ENCODE data around the gene CADPS. TPM values are rescaled to one million over a fixed set of nuclear protein-coding genes. Genes with fewer than 3 reads are reported as not detected.

Gene CADPS
- total RNA-seq, 1 experiment from 2014 or later, result not detected

DNA sequence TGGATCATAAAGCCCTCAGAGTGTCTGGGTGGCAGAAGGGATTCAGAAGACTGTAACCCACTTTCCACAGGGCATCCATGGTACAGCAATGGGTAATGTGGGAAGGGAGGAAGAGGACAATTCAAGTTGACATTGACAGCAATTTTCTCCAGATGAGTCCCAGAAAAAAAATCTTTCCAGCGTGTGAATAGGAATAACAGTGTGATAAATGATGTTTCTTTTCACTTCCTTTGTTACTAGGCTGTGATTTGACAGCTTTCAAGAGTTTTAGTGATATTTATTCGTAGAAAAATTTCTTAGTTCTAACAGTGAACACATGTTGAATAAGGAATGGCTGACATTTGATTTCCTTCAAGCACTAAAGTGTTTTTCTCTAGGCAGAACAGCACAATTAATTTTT, 186.4 kb downstream of the CADPS start:
- H3K27ac Mint-ChIP-seq (ENCODE audit: unreplicated experiment), result no peak overlapping the region
- H3K9me3 Mint-ChIP-seq (ENCODE audit: low read depth, unreplicated experiment), result no peaks in the 10 kb centered on the region
- no peak for DNase-seq
- H3K4me3 Mint-ChIP-seq (ENCODE audit: low read depth, unreplicated experiment), result no peak overlapping the region
- intact Hi-C loops (cut with micrococcal nuclease; ENCODE audit: unreplicated experiment), result no loop called here
- no peaks in the 10 kb centered on the region for H3K36me3 Mint-ChIP-seq (ENCODE audit: insufficient read depth, unreplicated experiment)
- no peaks in the 10 kb centered on the region for H3K4me1 Mint-ChIP-seq (ENCODE audit: low read depth, unreplicated experiment)
- peaks cover 36% of the 10 kb centered on the region for H3K27me3 Mint-ChIP-seq (ENCODE audit: unreplicated experiment)
- TF ChIP-seq, protein P1, sequence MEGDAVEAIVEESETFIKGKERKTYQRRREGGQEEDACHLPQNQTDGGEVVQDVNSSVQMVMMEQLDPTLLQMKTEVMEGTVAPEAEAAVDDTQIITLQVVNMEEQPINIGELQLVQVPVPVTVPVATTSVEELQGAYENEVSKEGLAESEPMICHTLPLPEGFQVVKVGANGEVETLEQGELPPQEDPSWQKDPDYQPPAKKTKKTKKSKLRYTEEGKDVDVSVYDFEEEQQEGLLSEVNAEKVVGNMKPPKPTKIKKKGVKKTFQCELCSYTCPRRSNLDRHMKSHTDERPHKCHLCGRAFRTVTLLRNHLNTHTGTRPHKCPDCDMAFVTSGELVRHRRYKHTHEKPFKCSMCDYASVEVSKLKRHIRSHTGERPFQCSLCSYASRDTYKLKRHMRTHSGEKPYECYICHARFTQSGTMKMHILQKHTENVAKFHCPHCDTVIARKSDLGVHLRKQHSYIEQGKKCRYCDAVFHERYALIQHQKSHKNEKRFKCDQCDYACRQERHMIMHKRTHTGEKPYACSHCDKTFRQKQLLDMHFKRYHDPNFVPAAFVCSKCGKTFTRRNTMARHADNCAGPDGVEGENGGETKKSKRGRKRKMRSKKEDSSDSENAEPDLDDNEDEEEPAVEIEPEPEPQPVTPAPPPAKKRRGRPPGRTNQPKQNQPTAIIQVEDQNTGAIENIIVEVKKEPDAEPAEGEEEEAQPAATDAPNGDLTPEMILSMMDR (IDR thresholded peaks at IDR 0.05; ENCODE audit: unreplicated experiment), result no peak
- CTCF ChIA-PET, result interaction anchor here (1.0 kb wide), 1 partner anchor 9 kb away, joined by 3 read pairs; no protein-coding TSS in a partner anchor
- no TSS peak for BruUV-seq (replicated peaks)

DNA sequence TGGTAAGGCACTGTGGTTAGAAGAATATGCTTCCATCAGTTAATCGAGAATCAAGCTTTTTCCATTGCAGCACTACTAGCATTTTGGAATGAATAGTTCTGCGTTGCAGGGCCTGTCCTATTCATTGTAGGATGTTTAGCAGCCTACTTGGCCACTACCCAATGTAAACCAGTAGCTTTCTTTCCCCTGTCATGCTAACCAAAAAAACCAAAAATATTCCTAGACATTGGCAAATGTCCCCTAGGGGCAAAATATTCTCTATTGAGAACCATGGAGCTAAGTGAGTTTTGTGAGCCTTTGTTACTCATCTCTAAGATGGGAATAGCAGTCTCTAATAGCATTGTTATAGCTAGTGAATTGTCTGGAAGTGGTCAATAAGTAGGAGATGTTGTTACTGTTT, 187.2 kb downstream of the CADPS start:
- no peaks in the 10 kb centered on the region for H3K36me3 Mint-ChIP-seq (ENCODE audit: insufficient read depth, unreplicated experiment)
- CTCF ChIA-PET, result interaction anchor here (0.7 to 1.0 kb wide), 2 partner anchors 8 to 73 kb away, joined by 3 to 5 read pairs; no protein-coding TSS in a partner anchor

DNA sequence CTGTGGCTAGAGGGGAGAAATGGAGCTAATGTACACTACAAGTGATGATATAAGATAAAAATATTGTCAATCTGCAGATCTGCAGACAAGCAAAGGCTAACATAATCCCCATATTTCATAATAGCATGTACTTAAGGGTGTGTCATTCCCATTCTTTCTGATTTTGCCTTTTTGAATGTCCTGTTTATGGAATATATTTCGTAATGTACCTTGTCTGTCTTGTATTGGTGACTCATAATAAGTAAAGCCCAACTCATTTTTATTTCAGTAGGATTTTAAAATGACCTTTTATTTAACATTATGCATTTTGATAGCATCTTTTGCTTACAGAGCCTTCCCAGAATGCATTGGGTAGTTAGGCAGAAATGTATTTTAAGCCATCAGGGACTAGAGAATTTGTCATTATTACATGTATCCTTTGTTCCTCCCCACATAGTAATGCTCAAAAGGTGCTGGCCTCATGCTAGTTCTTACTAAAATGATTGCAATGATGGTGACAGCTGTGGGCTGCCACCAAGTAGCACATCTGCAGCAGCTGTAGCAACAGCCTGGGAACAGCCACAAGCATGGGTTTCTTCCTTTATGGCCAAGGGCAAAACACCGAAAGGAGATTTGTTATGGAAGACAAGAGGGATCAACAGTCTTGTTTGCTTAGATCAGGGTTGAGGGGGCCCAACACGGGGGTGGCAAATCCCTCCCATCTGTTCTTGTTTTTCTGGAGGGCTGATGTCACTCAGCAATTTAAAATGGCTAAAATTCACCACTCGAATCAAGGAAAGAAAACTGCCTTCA, 188.5 kb downstream of the CADPS start:
- CTCF ChIA-PET, result no interaction called here
- intact Hi-C loops (cut with micrococcal nuclease; ENCODE audit: unreplicated experiment), result no loop called here
- Mint-ChIP-seq H3K27ac (ENCODE audit: unreplicated experiment) (no peak overlapping the region), H3K9me3 (ENCODE audit: low read depth, unreplicated experiment) (no peaks in the 10 kb centered on the region), H3K27me3 (ENCODE audit: unreplicated experiment) (peaks cover 37% of the 10 kb centered on the region), H3K36me3 (ENCODE audit: insufficient read depth, unreplicated experiment) (no peaks in the 10 kb centered on the region), H3K4me1 (ENCODE audit: low read depth, unreplicated experiment) (no peaks in the 10 kb centered on the region), H3K4me3 (ENCODE audit: low read depth, unreplicated experiment) (no peak overlapping the region)
- TF ChIP-seq, protein P1 (IDR thresholded peaks at IDR 0.05; ENCODE audit: unreplicated experiment), result no peak
- no TSS peak for BruUV-seq (replicated peaks)
- no peak for DNase-seq

More for the DNA sequence above, 187.2 kb downstream of the CADPS start:
- Mint-ChIP-seq H3K9me3 (ENCODE audit: low read depth, unreplicated experiment) (no peaks in the 10 kb centered on the region), H3K27ac (ENCODE audit: unreplicated experiment) (no peak overlapping the region), H3K4me1 (ENCODE audit: low read depth, unreplicated experiment) (no peaks in the 10 kb centered on the region), H3K27me3 (ENCODE audit: unreplicated experiment) (peaks cover 35% of the 10 kb centered on the region), H3K4me3 (ENCODE audit: low read depth, unreplicated experiment) (no peak overlapping the region)
- intact Hi-C loops (cut with micrococcal nuclease; ENCODE audit: unreplicated experiment), result no loop called here
- no TSS peak for BruUV-seq (replicated peaks)
- TF ChIP-seq, protein P1 (IDR thresholded peaks at IDR 0.05; ENCODE audit: unreplicated experiment), result no peak
- DNase-seq, result no peak

DNA sequence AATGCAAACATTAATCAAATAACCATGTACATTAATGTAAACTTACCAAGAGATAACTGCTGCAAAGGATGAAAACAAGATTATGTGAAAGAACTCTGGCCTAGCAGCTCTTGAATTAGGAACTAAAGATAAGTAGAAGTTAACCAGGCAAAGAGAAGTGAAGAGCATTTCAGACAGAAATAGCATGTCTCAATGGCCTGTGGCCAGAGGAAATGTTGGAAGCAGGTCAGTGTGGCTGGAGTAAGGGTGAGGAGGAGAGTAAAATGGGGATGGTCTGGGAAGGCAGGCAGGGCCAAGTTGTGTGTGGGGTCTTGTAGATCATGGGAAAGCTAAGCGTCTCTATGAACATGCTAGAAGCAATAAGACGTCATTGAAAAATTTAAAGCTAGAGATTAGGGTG, 192.4 kb downstream of the CADPS start:
- DNase-seq, result no peak
- intact Hi-C loops (cut with micrococcal nuclease; ENCODE audit: unreplicated experiment), result no loop called here
- Mint-ChIP-seq H3K27ac (ENCODE audit: unreplicated experiment) (no peak overlapping the region), H3K27me3 (ENCODE audit: unreplicated experiment) (peaks cover 44% of the 10 kb centered on the region), H3K4me3 (ENCODE audit: low read depth, unreplicated experiment) (no peak overlapping the region), H3K9me3 (ENCODE audit: low read depth, unreplicated experiment) (no peaks in the 10 kb centered on the region), H3K36me3 (ENCODE audit: insufficient read depth, unreplicated experiment) (no peaks in the 10 kb centered on the region), H3K4me1 (ENCODE audit: low read depth, unreplicated experiment) (no peaks in the 10 kb centered on the region)
- TF ChIP-seq, protein P1 (IDR thresholded peaks at IDR 0.05; ENCODE audit: unreplicated experiment), result no peak
- CTCF ChIA-PET, result no interaction called here
- no TSS peak for BruUV-seq (replicated peaks)
